ENCODE results near the gene CCNG2.

Gene CCNG2

GRCh38 chr4:77199701-77200100 lies 42.7 kb downstream of the CCNG2 start:
- no peak overlapping the region for H3K9ac ChIP-seq (ENCODE audit: low read length)
- no peak overlapping the region for H3K27ac ChIP-seq (ENCODE audit: low read depth, low read length)
- no peaks in the 10 kb centered on the region for H3K27me3 ChIP-seq (ENCODE audit: control insufficient read depth, insufficient read depth, low read length)
- H3K4me1 ChIP-seq (ENCODE audit: control insufficient read depth, insufficient read depth, low read length): no peaks in the 10 kb centered on the region
- no peaks in the 10 kb centered on the region for H3K36me3 ChIP-seq (ENCODE audit: control insufficient read depth, insufficient read depth, low read length)
- H3K4me3 ChIP-seq (ENCODE audit: low read length): no peak overlapping the region

- Histone ChIP-seq H3K4me3 (ENCODE audit: low read length) (no peak overlapping the region), H3K27ac (ENCODE audit: low read depth, low read length) (no peak overlapping the region), H3K36me3 (ENCODE audit: control insufficient read depth, insufficient read depth, low read length) (no peaks in the 10 kb centered on the region), H3K27me3 (ENCODE audit: control insufficient read depth, insufficient read depth, low read length) (no peaks in the 10 kb centered on the region), H3K9ac (ENCODE audit: low read length) (no peak overlapping the region), H3K4me1 (ENCODE audit: control insufficient read depth, insufficient read depth, low read length) (no peaks in the 10 kb centered on the region)
Observed at GRCh38 chr4:77201343-77201742, 44.3 kb downstream of the CCNG2 start.

- Histone ChIP-seq H3K4me1 (ENCODE audit: control insufficient read depth, insufficient read depth, low read length) (no peaks in the 10 kb centered on the region), H3K9ac (ENCODE audit: low read length) (no peak overlapping the region), H3K4me3 (ENCODE audit: low read length) (no peak overlapping the region), H3K27me3 (ENCODE audit: control insufficient read depth, insufficient read depth, low read length) (no peaks in the 10 kb centered on the region), H3K27ac (ENCODE audit: low read depth, low read length) (no peak overlapping the region), H3K36me3 (ENCODE audit: control insufficient read depth, insufficient read depth, low read length) (no peaks in the 10 kb centered on the region)
Observed at GRCh38 chr4:77201857-77202256, 44.9 kb downstream of the CCNG2 start.

GRCh38 chr4:77202491-77202890 lies 45.5 kb downstream of the CCNG2 start:
- Histone ChIP-seq H3K27me3 (ENCODE audit: control insufficient read depth, insufficient read depth, low read length) (no peaks in the 10 kb centered on the region), H3K27ac (ENCODE audit: low read depth, low read length) (no peak overlapping the region), H3K4me1 (ENCODE audit: control insufficient read depth, insufficient read depth, low read length) (no peaks in the 10 kb centered on the region), H3K36me3 (ENCODE audit: control insufficient read depth, insufficient read depth, low read length) (no peaks in the 10 kb centered on the region), H3K4me3 (ENCODE audit: low read length) (no peak overlapping the region), H3K9ac (ENCODE audit: low read length) (no peak overlapping the region)

GRCh38 chr4:77203380-77204197 lies 46.6 kb downstream of the CCNG2 start:
- Histone ChIP-seq H3K4me1 (ENCODE audit: control insufficient read depth, insufficient read depth, low read length) (no peaks in the 10 kb centered on the region), H3K27ac (ENCODE audit: low read depth, low read length) (no peak overlapping the region)

GRCh38 chr4:77204621-77205020 lies 47.6 kb downstream of the CCNG2 start:
- H3K27me3 ChIP-seq (ENCODE audit: control insufficient read depth, insufficient read depth, low read length): no peaks in the 10 kb centered on the region
- H3K36me3 ChIP-seq (ENCODE audit: control insufficient read depth, insufficient read depth, low read length): no peaks in the 10 kb centered on the region
- H3K9ac ChIP-seq (ENCODE audit: low read length): no peak overlapping the region
- no peaks in the 10 kb centered on the region for H3K4me1 ChIP-seq (ENCODE audit: control insufficient read depth, insufficient read depth, low read length)
- H3K4me3 ChIP-seq (ENCODE audit: low read length): no peak overlapping the region
- no peak overlapping the region for H3K27ac ChIP-seq (ENCODE audit: low read depth, low read length)

More at GRCh38 chr4:77203380-77204197, 46.6 kb downstream of the CCNG2 start:
- no peaks in the 10 kb centered on the region for H3K36me3 ChIP-seq (ENCODE audit: control insufficient read depth, insufficient read depth, low read length)
- no peaks in the 10 kb centered on the region for H3K27me3 ChIP-seq (ENCODE audit: control insufficient read depth, insufficient read depth, low read length)
- H3K4me3 ChIP-seq (ENCODE audit: low read length): no peak overlapping the region
- no peak overlapping the region for H3K9ac ChIP-seq (ENCODE audit: low read length)

GRCh38 chr4:77209012-77209411 lies 52.0 kb downstream of the CCNG2 start:
- H3K4me1 ChIP-seq (ENCODE audit: control insufficient read depth, insufficient read depth, low read length): no peaks in the 10 kb centered on the region
- H3K27me3 ChIP-seq (ENCODE audit: control insufficient read depth, insufficient read depth, low read length): no peaks in the 10 kb centered on the region
- H3K36me3 ChIP-seq (ENCODE audit: control insufficient read depth, insufficient read depth, low read length): no peaks in the 10 kb centered on the region
- no peak overlapping the region for H3K4me3 ChIP-seq (ENCODE audit: low read length)
- no peak overlapping the region for H3K27ac ChIP-seq (ENCODE audit: low read depth, low read length)
- no peak overlapping the region for H3K9ac ChIP-seq (ENCODE audit: low read length)

- Histone ChIP-seq H3K4me3 (ENCODE audit: low read length) (no peak overlapping the region), H3K27ac (ENCODE audit: low read depth, low read length) (no peak overlapping the region), H3K9ac (ENCODE audit: low read length) (no peak overlapping the region), H3K36me3 (ENCODE audit: control insufficient read depth, insufficient read depth, low read length) (no peaks in the 10 kb centered on the region), H3K27me3 (ENCODE audit: control insufficient read depth, insufficient read depth, low read length) (no peaks in the 10 kb centered on the region), H3K4me1 (ENCODE audit: control insufficient read depth, insufficient read depth, low read length) (no peaks in the 10 kb centered on the region)
Observed at GRCh38 chr4:77209936-77210335, 52.9 kb downstream of the CCNG2 start.

- H3K27me3 ChIP-seq (ENCODE audit: control insufficient read depth, insufficient read depth, low read length): no peaks in the 10 kb centered on the region
- H3K9ac ChIP-seq (ENCODE audit: low read length): no peak overlapping the region
- no peak overlapping the region for H3K27ac ChIP-seq (ENCODE audit: low read depth, low read length)
- no peaks in the 10 kb centered on the region for H3K4me1 ChIP-seq (ENCODE audit: control insufficient read depth, insufficient read depth, low read length)
- no peak overlapping the region for H3K4me3 ChIP-seq (ENCODE audit: low read length)
- H3K36me3 ChIP-seq (ENCODE audit: control insufficient read depth, insufficient read depth, low read length): no peaks in the 10 kb centered on the region
Observed at GRCh38 chr4:77215107-77215506, 58.1 kb downstream of the CCNG2 start.

- H3K4me3 ChIP-seq (ENCODE audit: low read length): no peak overlapping the region
Observed at GRCh38 chr4:77217526-77217925, 60.5 kb downstream of the CCNG2 start.

GRCh38 chr4:77219266-77219665 lies 62.3 kb downstream of the CCNG2 start:
- H3K36me3 ChIP-seq (ENCODE audit: control insufficient read depth, insufficient read depth, low read length): no peaks in the 10 kb centered on the region
- no peaks in the 10 kb centered on the region for H3K27me3 ChIP-seq (ENCODE audit: control insufficient read depth, insufficient read depth, low read length)
- no peaks in the 10 kb centered on the region for H3K4me1 ChIP-seq (ENCODE audit: control insufficient read depth, insufficient read depth, low read length)
- no peak overlapping the region for H3K9ac ChIP-seq (ENCODE audit: low read length)
- H3K27ac ChIP-seq (ENCODE audit: low read depth, low read length): no peak overlapping the region
- H3K4me3 ChIP-seq (ENCODE audit: low read length): no peak overlapping the region

More at GRCh38 chr4:77217526-77217925, 60.5 kb downstream of the CCNG2 start:
- Histone ChIP-seq H3K27me3 (ENCODE audit: control insufficient read depth, insufficient read depth, low read length) (no peaks in the 10 kb centered on the region), H3K4me1 (ENCODE audit: control insufficient read depth, insufficient read depth, low read length) (no peaks in the 10 kb centered on the region), H3K27ac (ENCODE audit: low read depth, low read length) (no peak overlapping the region), H3K36me3 (ENCODE audit: control insufficient read depth, insufficient read depth, low read length) (no peaks in the 10 kb centered on the region), H3K9ac (ENCODE audit: low read length) (no peak overlapping the region)

Measured in rectal smooth muscle tissue (tissue), 1 donor.